Measurements from ENCODE around the gene SLC25A42. TPM values are rescaled to one million over a fixed set of nuclear protein-coding genes. Genes with fewer than 3 reads are reported as not detected.
A peak's percentile ranks its signal among the peaks of the same experiment; 100 is the strongest.
"Not testable (repeated sequence)": the region's sequence is repeated elsewhere in the genome, so short reads cannot be mapped to it uniquely, and the experiment has no call there.

SLC25A42 gene
- total RNA-seq, 1 donor from 2014 or later = 7.5 TPM

- Mint-ChIP-seq H3K27ac (ENCODE audit: unreplicated experiment) (no peak overlapping the region), H3K4me1 (ENCODE audit: unreplicated experiment) (peaks cover 5% of the 10 kb centered on the region), H3K9me3 (ENCODE audit: unreplicated experiment) (no peaks in the 10 kb centered on the region), H3K4me3 (ENCODE audit: unreplicated experiment) (no peak overlapping the region), H3K36me3 (ENCODE audit: low read depth, unreplicated experiment) (peaks cover 16% of the 10 kb centered on the region), H3K27me3 (ENCODE audit: unreplicated experiment) (peaks cover 9% of the 10 kb centered on the region)
- TF ChIP-seq CTCF (IDR thresholded peaks at IDR 0.05; ENCODE audit: unreplicated experiment) = no peak
- no peak for DNase-seq (ENCODE audit: low spot score)
These were observed 69.1 kb downstream of the SLC25A42 start for GRCh38 chr19:19132912-19133311.

GRCh38 chr19:19133985-19134384 lies 70.2 kb downstream of the SLC25A42 start:
- H3K27ac Mint-ChIP-seq (ENCODE audit: unreplicated experiment) = no peak overlapping the region
- H3K36me3 Mint-ChIP-seq (ENCODE audit: low read depth, unreplicated experiment) = peaks cover 11% of the 10 kb centered on the region
- no peak for TF ChIP-seq CTCF (IDR thresholded peaks at IDR 0.05; ENCODE audit: unreplicated experiment)
- no peak overlapping the region for H3K4me3 Mint-ChIP-seq (ENCODE audit: unreplicated experiment)
- DNase-seq (ENCODE audit: low spot score) = no peak
- H3K9me3 Mint-ChIP-seq (ENCODE audit: unreplicated experiment) = no peaks in the 10 kb centered on the region
- H3K4me1 Mint-ChIP-seq (ENCODE audit: unreplicated experiment) = peaks cover 5% of the 10 kb centered on the region
- H3K27me3 Mint-ChIP-seq (ENCODE audit: unreplicated experiment) = peaks cover 11% of the 10 kb centered on the region

- no peak overlapping the region for H3K27ac Mint-ChIP-seq (ENCODE audit: unreplicated experiment)
- no peak for TF ChIP-seq CTCF (IDR thresholded peaks at IDR 0.05; ENCODE audit: unreplicated experiment)
- H3K9me3 Mint-ChIP-seq (ENCODE audit: unreplicated experiment) = no peaks in the 10 kb centered on the region
- peaks cover 8% of the 10 kb centered on the region for H3K36me3 Mint-ChIP-seq (ENCODE audit: low read depth, unreplicated experiment)
- H3K4me1 Mint-ChIP-seq (ENCODE audit: unreplicated experiment) = peaks cover 5% of the 10 kb centered on the region
- no peak for DNase-seq (ENCODE audit: low spot score)
- H3K4me3 Mint-ChIP-seq (ENCODE audit: unreplicated experiment) = no peak overlapping the region
- peaks cover 11% of the 10 kb centered on the region for H3K27me3 Mint-ChIP-seq (ENCODE audit: unreplicated experiment)
These were observed 70.9 kb downstream of the SLC25A42 start for GRCh38 chr19:19134687-19135158.

GRCh38 chr19:19135713-19136112 lies 71.9 kb downstream of the SLC25A42 start:
- H3K4me1 Mint-ChIP-seq (ENCODE audit: unreplicated experiment); H3K27ac Mint-ChIP-seq (ENCODE audit: unreplicated experiment); H3K4me3 Mint-ChIP-seq (ENCODE audit: unreplicated experiment); H3K36me3 Mint-ChIP-seq (ENCODE audit: low read depth, unreplicated experiment); DNase-seq (ENCODE audit: low spot score); H3K9me3 Mint-ChIP-seq (ENCODE audit: unreplicated experiment): not testable (repeated sequence)
- peaks cover 11% of the 10 kb centered on the region for H3K27me3 Mint-ChIP-seq (ENCODE audit: unreplicated experiment)

- no peaks in the 10 kb centered on the region for H3K9me3 Mint-ChIP-seq (ENCODE audit: unreplicated experiment)
- peaks cover 7% of the 10 kb centered on the region for H3K27me3 Mint-ChIP-seq (ENCODE audit: unreplicated experiment)
- H3K36me3 Mint-ChIP-seq (ENCODE audit: low read depth, unreplicated experiment) = no peaks in the 10 kb centered on the region
- peak overlapping the region; percentile 96 for H3K4me3 Mint-ChIP-seq (ENCODE audit: unreplicated experiment)
- DNase-seq (ENCODE audit: low spot score) = no peak
- TF ChIP-seq CTCF (IDR thresholded peaks at IDR 0.05; ENCODE audit: unreplicated experiment) = no peak
- H3K4me1 Mint-ChIP-seq (ENCODE audit: unreplicated experiment) = peaks cover 5% of the 10 kb centered on the region
- H3K27ac Mint-ChIP-seq (ENCODE audit: unreplicated experiment) = no peak overlapping the region
These were observed 73.8 kb downstream of the SLC25A42 start for GRCh38 chr19:19137556-19138108.

Data from endothelial cell (in vitro differentiated cells).